Ovary (tissue), 9 donors: ENCODE results near the gene DOP1A. TPM values are rescaled to one million over a fixed set of nuclear protein-coding genes. Genes with fewer than 3 reads are reported as not detected.

ENCODE experiments used
- DNase-seq, 5 donors: peaks; one replicate each; pipeline ENCODE4 v3.0.0-alpha.2; 2019 to 2020
- H3K27ac ChIP-seq, 2 donors: fragments of 200-600 bp; one replicate each; pipeline versions ENCODE4 v1.5.1 to v1.8.0; 2019 to 2022
- H3K27me3 ChIP-seq: fragments of 200-600 bp; one replicate; pipeline ENCODE4 v1.8.0; 2022
- H3K36me3 ChIP-seq: fragments of 200-600 bp; sonication (generic); one replicate; pipeline ENCODE4 v1.5.1; 2019
- H3K4me1 ChIP-seq: one replicate; pipeline ENCODE4 v1.8.1; 2013; ENCODE audit warnings: mild to moderate bottlenecking, moderate library complexity; ENCODE audit not compliant: insufficient read depth
- H3K4me3 ChIP-seq: fragments of 200-600 bp; sonication (generic); one replicate; pipeline ENCODE4 v1.5.1; 2017
- H3K9me3 ChIP-seq, 2 donors: fragments of 200-600 bp in 1 of 2; sonication (generic) in 1 of 2; one replicate each; pipeline versions ENCODE4 v1.5.1 to v1.8.1; 2013 to 2019; ENCODE audit warnings: mild to moderate bottlenecking in 1 of 2, moderate library complexity in 1 of 2
- CTCF ChIP-seq, 3 donors: fragments of 450-650 bp in 2 of 3; fragments of 200-600 bp in 1 of 3; IDR thresholded peaks; one replicate each; pipeline versions ENCODE4 v1.5.1 to v1.8.0; 2016 to 2022; ENCODE audit warnings: antibody characterized with exemption in 3 of 3, mild to moderate bottlenecking in 1 of 3
- EP300 ChIP-seq: sonication (generic); formaldehyde crosslinking; IDR thresholded peaks from one replicate; pipeline ENCODE4 v1.6.1; 2017; ENCODE audit warnings: antibody characterized with exemption
- POLR2A ChIP-seq: fragments of 450-650 bp; IDR thresholded peaks from one replicate; pipeline ENCODE4 v1.6.1; 2017; ENCODE audit warnings: antibody characterized with exemption, mild to moderate bottlenecking, moderate library complexity
- WGBS, 3 donors: extraction: QIAGEN DNeasy Blood & Tissue Kit in 1 of 3; methylation state at CpG; one replicate each; pipeline versions ENCODE4 v1.1.5 to v1.1.7; 2013 to 2017; 5-methylcytosine and 5-hydroxymethylcytosine counted together
- intact Hi-C, 4 donors: fragments of 100-400 bp; cut with DNase I; formaldehyde crosslinking; loops; one replicate each; pipeline versions ENCODE4 v1.11.0 to v1.15.1; 2022 to 2023
- polyA plus RNA-seq, 2 donors: library from polyadenylated mRNA; stranded (reverse); fragments of 200-250 nt in 1 of 2; fragments of 350-450 nt in 1 of 2; fragmentation: Illumina TruSeq in 1 of 2; extraction: RNeasy Lipid Tissue Mini Kit (QIAGEN cat#74804) in 1 of 2; gene quantifications; one replicate each; pipeline ENCODE4 v1.2.3, GENCODE V29; 2013 to 2014
- total RNA-seq, 7 donors: library from RNA; depleted of rRNA in 2 of 7; stranded (reverse); fragments of >200 nt in 2 of 7; fragmentation: NEBNext Ultra II Directional in 3 of 7; extraction: Animal tissue kit (Norgen Biotek cat#: 25700) in 3 of 7; gene quantifications; one replicate each; pipeline versions ENCODE4 v1.1.0 to v1.2.4, GENCODE V29; 2016 to 2023
- donor health status: DM: no; HTN: no; CAD: no; lungs with moderate emphysema.
- donor health status: DM: no; HTN: no; CAD: no.
- donor health status: Bipolar disorder and iron deficiency.
- donor health status: DM: yes; HTN: yes; CAD: no.
- donor health status: DM: no; HTN: no; CAD: no.
- donor health status: DM: yes; HTN: yes; CAD: no.

Gene DOP1A
- total and polyA plus RNA-seq, 9 donors: 7.8 to 32.9 (median 26.6) TPM

GRCh38 chr6:83083476-83083875, 16.0 kb downstream of the DOP1A start:
- no peak overlapping the region for H3K27ac ChIP-seq
- no peak for TF ChIP-seq CTCF (IDR thresholded peaks at IDR 0.05)
- no peak for TF ChIP-seq EP300
- TF ChIP-seq POLR2A: no peak
- H3K4me3 ChIP-seq: no peak overlapping the region
- no peak for DNase-seq
- H3K4me1 ChIP-seq: peaks cover 3% of the 10 kb centered on the region
- H3K9me3 ChIP-seq: no peaks in the 10 kb centered on the region
- no peaks in the 10 kb centered on the region for H3K27me3 ChIP-seq
- intact Hi-C loops: no loop called here
- 45 to 53% (median 49%) methylated on average over 1 of the region's 1 CpG for WGBS, 3 donors
- no peaks in the 10 kb centered on the region for H3K36me3 ChIP-seq

GRCh38 chr6:83086751-83087150, 19.3 kb downstream of the DOP1A start:
- Histone ChIP-seq H3K4me1 (peaks cover 3% of the 10 kb centered on the region), H3K4me3 (no peak overlapping the region), H3K27me3 (no peaks in the 10 kb centered on the region), H3K27ac (peak overlapping the region in 1 of 2 donors; percentile 8), H3K9me3 (no peaks in the 10 kb centered on the region), H3K36me3 (no peaks in the 10 kb centered on the region)
- 45 to 75% (median 47%) methylated on average over 2 of the region's 2 CpGs for WGBS, 3 donors
- intact Hi-C loops: no loop called here
- DNase-seq: no peak
- TF ChIP-seq EP300 (no peak), CTCF (IDR thresholded peaks at IDR 0.05) (no peak), POLR2A (no peak)

- intact Hi-C loops: no loop called here
- DNase-seq: no peak
- Histone ChIP-seq H3K27ac (no peak overlapping the region), H3K4me1 (peaks cover 4% of the 10 kb centered on the region), H3K9me3 (no peaks in the 10 kb centered on the region), H3K4me3 (no peak overlapping the region), H3K27me3 (no peaks in the 10 kb centered on the region), H3K36me3 (no peaks in the 10 kb centered on the region)
- TF ChIP-seq CTCF (IDR thresholded peaks at IDR 0.05) (no peak), POLR2A (no peak), EP300 (no peak)
- 28 to 33% (median 31%) methylated on average over 3 of the region's 3 CpGs for WGBS, 3 donors
Observed at GRCh38 chr6:83092756-83093399, 25.4 kb downstream of the DOP1A start.

- Histone ChIP-seq H3K4me1 (peaks cover 3% of the 10 kb centered on the region), H3K36me3 (no peaks in the 10 kb centered on the region), H3K27me3 (no peaks in the 10 kb centered on the region), H3K9me3 (no peaks in the 10 kb centered on the region), H3K4me3 (no peak overlapping the region), H3K27ac (no peak overlapping the region)
- WGBS, 3 donors: 31 to 47% (median 46%) methylated on average over 2 of the region's 2 CpGs
- intact Hi-C loops: no loop called here
- DNase-seq: no peak
- no peak for TF ChIP-seq EP300
- no peak for TF ChIP-seq CTCF (IDR thresholded peaks at IDR 0.05)
- TF ChIP-seq POLR2A: no peak
Observed at GRCh38 chr6:83096791-83097190, 29.3 kb downstream of the DOP1A start.
